ENCODE measurements around the gene ATG16L2. TPM values are rescaled to one million over a fixed set of nuclear protein-coding genes. Genes with fewer than 3 reads are reported as not detected.

ATG16L2 gene
- total and polyA plus RNA-seq, 4 donors: 4.7 to 17.8 (median 7.4) TPM

GRCh38 chr11:72779495-72780128, 34.6 kb upstream of the ATG16L2 start:
- TF ChIP-seq ZBTB33 (IDR thresholded peaks at IDR 0.05) (no peak), HNF4G (IDR thresholded peaks at IDR 0.05) (no peak), GABPA (IDR thresholded peaks at IDR 0.05 in 1 of 2, conservative IDR thresholded peaks at IDR 0.05 in 1 of 2) (no peak), NR2F2 (IDR thresholded peaks at IDR 0.05) (no peak), FOXA1 (IDR thresholded peaks at IDR 0.05) (no peak), REST (IDR thresholded peaks at IDR 0.05) (no peak), SP1 (IDR thresholded peaks at IDR 0.05) (no peak), HNF4A (conservative IDR thresholded peaks at IDR 0.05) (no peak), EGR1 (IDR thresholded peaks at IDR 0.05; ENCODE audit: low read depth in 2 of 2) (no peak), CTCF (IDR thresholded peaks at IDR 0.05; ENCODE audit: low read depth, low read length, missing input control) (no peak), ATF3 (IDR thresholded peaks at IDR 0.05) (no peak)
- Histone ChIP-seq H3K9ac (ENCODE audit: low read depth in 1 of 2, low read length in 2 of 2) (peak overlapping the region; percentile 26 to 81), H3K9me3 (ENCODE audit: control insufficient read depth in 4 of 4, low read length in 3 of 4) (no peaks in the 10 kb centered on the region), H3K4me1 (ENCODE audit: control insufficient read depth in 4 of 4, insufficient read depth in 4 of 4, low read length in 3 of 4) (peaks cover 12 to 80% (median 64%) of the 10 kb centered on the region in 4 donors), H3K27me3 (ENCODE audit: control insufficient read depth in 4 of 4, insufficient read depth in 4 of 4, low read length in 3 of 4) (no peaks in the 10 kb centered on the region), H3K36me3 (ENCODE audit: control insufficient read depth in 4 of 4, insufficient read depth in 3 of 4, low read depth in 1 of 4, low read length in 3 of 4) (no peaks in the 10 kb centered on the region), H3K4me3 (ENCODE audit: low read depth in 1 of 3, low read length in 3 of 3) (peak overlapping the region; percentile 64 to 85 (median 78)), H3K27ac (ENCODE audit: low read depth in 1 of 2, low read length in 2 of 2) (peak overlapping the region; percentile 86 to 92)
- DNase-seq (ENCODE audit: low spot score): no peak
- WGBS: 41% methylated on average over 4 of the region's 4 CpGs

GRCh38 chr11:72780296-72781062, 33.7 kb upstream of the ATG16L2 start:
- Histone ChIP-seq H3K27ac (ENCODE audit: low read depth in 1 of 2, low read length in 2 of 2) (peak overlapping the region; percentile 86 to 92), H3K9me3 (ENCODE audit: control insufficient read depth in 4 of 4, low read length in 3 of 4) (no peaks in the 10 kb centered on the region), H3K27me3 (ENCODE audit: control insufficient read depth in 4 of 4, insufficient read depth in 4 of 4, low read length in 3 of 4) (no peaks in the 10 kb centered on the region), H3K4me1 (ENCODE audit: control insufficient read depth in 4 of 4, insufficient read depth in 4 of 4, low read length in 3 of 4) (peaks cover 8 to 71% (median 56%) of the 10 kb centered on the region in 4 donors), H3K4me3 (ENCODE audit: low read depth in 1 of 3, low read length in 3 of 3) (peak overlapping the region; percentile 64 to 85 (median 78)), H3K9ac (ENCODE audit: low read depth in 1 of 2, low read length in 2 of 2) (peak overlapping the region; percentile 81 to 88), H3K36me3 (ENCODE audit: control insufficient read depth in 4 of 4, insufficient read depth in 3 of 4, low read depth in 1 of 4, low read length in 3 of 4) (no peaks in the 10 kb centered on the region)
- WGBS: 27% methylated on average over 10 of the region's 10 CpGs
- DNase-seq (ENCODE audit: low spot score): no peak
- TF ChIP-seq ATF3 (IDR thresholded peaks at IDR 0.05) (no peak), HNF4A (conservative IDR thresholded peaks at IDR 0.05) (no peak), SP1 (IDR thresholded peaks at IDR 0.05) (no peak), JUND (IDR thresholded peaks at IDR 0.05) (no peak), GABPA (IDR thresholded peaks at IDR 0.05 in 1 of 2, conservative IDR thresholded peaks at IDR 0.05 in 1 of 2) (no peak), RXRA (IDR thresholded peaks at IDR 0.05) (no peak), YY1 (IDR thresholded peaks at IDR 0.05) (no peak), MAX (IDR thresholded peaks at IDR 0.05) (no peak), FOXA2 (IDR thresholded peaks at IDR 0.05) (no peak)

Measured in liver (tissue), 9 donors.